Muscle of leg (tissue), 11 donors: ENCODE measurements around the gene PABPN1L. TPM values are rescaled to one million over a fixed set of nuclear protein-coding genes. Genes with fewer than 3 reads are reported as not detected.
A peak's percentile ranks its signal among the peaks of the same experiment; 100 is the strongest.
"Not testable (repeated sequence)": the region's sequence is repeated elsewhere in the genome, so short reads cannot be mapped to it uniquely, and the experiment has no call there.

Source experiments
- DNase-seq: peaks from one replicate; pipeline ENCODE4 v3.0.0; 2013
- H3K27ac ChIP-seq: one replicate; pipeline ENCODE4 v1.5.1; 2013; ENCODE audit warnings: mild to moderate bottlenecking, low read length, control low read depth
- H3K27me3 ChIP-seq: one replicate; pipeline ENCODE4 v1.6.1; 2013; ENCODE audit warnings: low read length; ENCODE audit not compliant: control insufficient read depth, insufficient read depth
- H3K36me3 ChIP-seq: one replicate; pipeline ENCODE4 v1.6.1; 2013; ENCODE audit warnings: low read length; ENCODE audit not compliant: control insufficient read depth, insufficient read depth
- H3K4me1 ChIP-seq: one replicate; pipeline ENCODE4 v1.6.1; 2013; ENCODE audit warnings: low read length; ENCODE audit not compliant: control insufficient read depth, insufficient read depth
- H3K4me3 ChIP-seq: one replicate; pipeline ENCODE4 v1.5.1; 2013; ENCODE audit warnings: low read length, control low read depth
- H3K9me3 ChIP-seq: replicated peaks from 2 replicates; pipeline ENCODE4 v1.6.1; 2013; ENCODE audit warnings: low read depth, low read length; ENCODE audit not compliant: control insufficient read depth
- WGBS: methylation state at CpG from one replicate; pipeline ENCODE4 v1.1.5; 2013; ENCODE audit warnings: missing lambda C conversion rate; ENCODE audit not compliant: insufficient coverage; 5-methylcytosine and 5-hydroxymethylcytosine counted together
- polyA plus RNA-seq, 8 donors: library from polyadenylated mRNA; unstranded; fragments of 120-200 nt; gene quantifications; one replicate each; pipeline versions ENCODE4 v1.2.1 to v1.2.3, GENCODE V29; 2013; ENCODE audit warnings: inconsistent platforms in 1 of 8, low replicate concordance in 1 of 8; ENCODE audit not compliant: insufficient read length in 8 of 8, insufficient read depth in 1 of 8
- total RNA-seq: library from RNA; stranded (reverse); fragments of 120-200 nt; gene quantifications from one replicate; pipeline ENCODE4 v1.2.4, GENCODE V29; 2013

The PABPN1L gene
- total and polyA plus RNA-seq, 9 donors = 0.04 to 0.39 (median 0.14) TPM; not detected in 3

GRCh38 chr16:88901718-88902337 is 35.4 kb upstream of the PABPN1L start:
- peaks cover 68% of the 10 kb centered on the region for H3K4me1 ChIP-seq
- WGBS = 68% methylated on average over 26 of the region's 26 CpGs

GRCh38 chr16:88900662-88901052 is 34.2 kb upstream of the PABPN1L start:
- no peak for DNase-seq
- no peaks in the 10 kb centered on the region for H3K27me3 ChIP-seq
- H3K9me3 ChIP-seq = no peaks in the 10 kb centered on the region
- WGBS = 78% methylated on average over 11 of the region's 12 CpGs
- no peak overlapping the region for H3K27ac ChIP-seq
- peaks cover 32% of the 10 kb centered on the region for H3K36me3 ChIP-seq
- no peak overlapping the region for H3K4me3 ChIP-seq
- H3K4me1 ChIP-seq = peaks cover 79% of the 10 kb centered on the region

More at GRCh38 chr16:88901718-88902337, 35.4 kb upstream of the PABPN1L start:
- Histone ChIP-seq H3K9me3 (no peaks in the 10 kb centered on the region), H3K4me3 (no peak overlapping the region), H3K27ac (no peak overlapping the region), H3K36me3 (peaks cover 23% of the 10 kb centered on the region), H3K27me3 (no peaks in the 10 kb centered on the region)
- no peak for DNase-seq

- peaks cover 34% of the 10 kb centered on the region for H3K36me3 ChIP-seq
- DNase-seq = no peak
Measured at GRCh38 chr16:88899901-88900661, 33.6 kb upstream of the PABPN1L start.

GRCh38 chr16:88897696-88898425 is 31.4 kb upstream of the PABPN1L start:
- no peak for DNase-seq
- WGBS = 90% methylated on average over 24 of the region's 34 CpGs
- Histone ChIP-seq H3K9me3 (no peaks in the 10 kb centered on the region), H3K27ac (peak overlapping the region; percentile 7), H3K4me3 (no peak overlapping the region), H3K4me1 (peaks cover 77% of the 10 kb centered on the region), H3K27me3 (no peaks in the 10 kb centered on the region), H3K36me3 (peaks cover 34% of the 10 kb centered on the region)

More at GRCh38 chr16:88899901-88900661, 33.6 kb upstream of the PABPN1L start:
- H3K4me1 ChIP-seq = peaks cover 81% of the 10 kb centered on the region
- H3K27me3 ChIP-seq = no peaks in the 10 kb centered on the region
- no peak overlapping the region for H3K4me3 ChIP-seq
- H3K9me3 ChIP-seq = no peaks in the 10 kb centered on the region
- H3K27ac ChIP-seq = no peak overlapping the region
- WGBS = 73% methylated on average over 37 of the region's 41 CpGs

- 85% methylated on average over 57 of the region's 57 CpGs for WGBS
- H3K27ac ChIP-seq = peak overlapping the region; percentile 47
- no peaks in the 10 kb centered on the region for H3K27me3 ChIP-seq
- peaks cover 43% of the 10 kb centered on the region for H3K36me3 ChIP-seq
- peaks cover 77% of the 10 kb centered on the region for H3K4me1 ChIP-seq
- peak; percentile 55 for DNase-seq
- H3K9me3 ChIP-seq = no peaks in the 10 kb centered on the region
- peak overlapping the region; percentile 28 for H3K4me3 ChIP-seq
Measured at GRCh38 chr16:88896238-88897070, 30.0 kb upstream of the PABPN1L start.

GRCh38 chr16:88895335-88895734 is 28.9 kb upstream of the PABPN1L start:
- H3K4me1 ChIP-seq = peaks cover 68% of the 10 kb centered on the region
- no peaks in the 10 kb centered on the region for H3K27me3 ChIP-seq
- H3K9me3 ChIP-seq = no peaks in the 10 kb centered on the region
- peak overlapping the region; percentile 28 for H3K4me3 ChIP-seq
- no peak for DNase-seq
- peaks cover 43% of the 10 kb centered on the region for H3K36me3 ChIP-seq
- H3K27ac ChIP-seq = no peak overlapping the region
- whole genome bisulfite sequencing = 88% methylated on average over 21 of the region's 22 CpGs

GRCh38 chr16:88894681-88895300 is 28.3 kb upstream of the PABPN1L start:
- DNase-seq = no peak
- peaks cover 48% of the 10 kb centered on the region for H3K36me3 ChIP-seq
- no peaks in the 10 kb centered on the region for H3K27me3 ChIP-seq
- peak overlapping the region; percentile 28 for H3K4me3 ChIP-seq
- H3K27ac ChIP-seq = no peak overlapping the region
- H3K9me3 ChIP-seq = no peaks in the 10 kb centered on the region
- peaks cover 66% of the 10 kb centered on the region for H3K4me1 ChIP-seq
- 76% methylated on average over 15 of the region's 21 CpGs for WGBS

GRCh38 chr16:88894266-88894665 is 27.8 kb upstream of the PABPN1L start:
- Histone ChIP-seq H3K4me1 (peaks cover 66% of the 10 kb centered on the region), H3K36me3 (peaks cover 51% of the 10 kb centered on the region)
- not testable (repeated sequence) for DNase-seq, H3K9me3 ChIP-seq, H3K4me3 ChIP-seq, H3K27me3 ChIP-seq, H3K27ac ChIP-seq
- 82% methylated on average over 3 of the region's 6 CpGs for WGBS

GRCh38 chr16:88893127-88893968 is 26.9 kb upstream of the PABPN1L start:
- Histone ChIP-seq H3K4me1 (peaks cover 70% of the 10 kb centered on the region), H3K4me3 (no peak overlapping the region), H3K9me3 (no peaks in the 10 kb centered on the region), H3K27me3 (no peaks in the 10 kb centered on the region), H3K27ac (no peak overlapping the region), H3K36me3 (peaks cover 48% of the 10 kb centered on the region)
- WGBS = 78% methylated on average over 18 of the region's 19 CpGs
- peak; percentile 59 for DNase-seq
